ENCODE measurements around the gene DIP2C.
"Not testable (repeated sequence)": the region's sequence is repeated elsewhere in the genome, so short reads cannot be mapped to it uniquely, and the experiment has no call there.

The DIP2C gene

GRCh38 chr10:637221-637620 lies 52.2 kb downstream of the DIP2C start:
- Mint-ChIP-seq H3K27me3 (peaks cover 15% of the 10 kb centered on the region), H3K9me3 (ENCODE audit: low read depth) (no peaks in the 10 kb centered on the region), H3K27ac (no peak overlapping the region), H3K4me1 (ENCODE audit: low read depth) (no peaks in the 10 kb centered on the region), H3K36me3 (no peaks in the 10 kb centered on the region), H3K4me3 (no peak overlapping the region)

- Mint-ChIP-seq H3K27me3 (peaks cover 15% of the 10 kb centered on the region), H3K4me1 (ENCODE audit: low read depth) (no peaks in the 10 kb centered on the region), H3K9me3 (ENCODE audit: low read depth) (no peaks in the 10 kb centered on the region), H3K36me3 (no peaks in the 10 kb centered on the region), H3K27ac (no peak overlapping the region), H3K4me3 (no peak overlapping the region)
Measured at GRCh38 chr10:636769-637168, 52.7 kb downstream of the DIP2C start.

- Mint-ChIP-seq H3K4me3 (no peak overlapping the region), H3K4me1 (ENCODE audit: low read depth) (no peaks in the 10 kb centered on the region), H3K36me3 (no peaks in the 10 kb centered on the region), H3K27me3 (peaks cover 15% of the 10 kb centered on the region), H3K9me3 (ENCODE audit: low read depth) (no peaks in the 10 kb centered on the region), H3K27ac (no peak overlapping the region)
Measured at GRCh38 chr10:636016-636730, 53.3 kb downstream of the DIP2C start.

- Mint-ChIP-seq H3K27me3 (peaks cover 15% of the 10 kb centered on the region), H3K4me1 (ENCODE audit: low read depth) (no peaks in the 10 kb centered on the region), H3K9me3 (ENCODE audit: low read depth) (no peaks in the 10 kb centered on the region), H3K36me3 (no peaks in the 10 kb centered on the region), H3K27ac (no peak overlapping the region), H3K4me3 (no peak overlapping the region)
Measured at GRCh38 chr10:635088-635861, 54.2 kb downstream of the DIP2C start.

- peaks cover 15% of the 10 kb centered on the region for H3K27me3 Mint-ChIP-seq
- H3K9me3 Mint-ChIP-seq (ENCODE audit: low read depth), result no peaks in the 10 kb centered on the region
- no peak overlapping the region for H3K27ac Mint-ChIP-seq
- no peak overlapping the region for H3K4me3 Mint-ChIP-seq
- no peaks in the 10 kb centered on the region for H3K36me3 Mint-ChIP-seq
- H3K4me1 Mint-ChIP-seq (ENCODE audit: low read depth), result no peaks in the 10 kb centered on the region
Measured at GRCh38 chr10:634256-634655, 55.2 kb downstream of the DIP2C start.

GRCh38 chr10:633279-634245 lies 55.9 kb downstream of the DIP2C start:
- no peaks in the 10 kb centered on the region for H3K9me3 Mint-ChIP-seq (ENCODE audit: low read depth)
- H3K36me3 Mint-ChIP-seq, result no peaks in the 10 kb centered on the region
- H3K4me3 Mint-ChIP-seq, result no peak overlapping the region
- H3K27me3 Mint-ChIP-seq, result peaks cover 17% of the 10 kb centered on the region
- H3K4me1 Mint-ChIP-seq (ENCODE audit: low read depth), result no peaks in the 10 kb centered on the region
- no peak overlapping the region for H3K27ac Mint-ChIP-seq

- H3K4me3 Mint-ChIP-seq; H3K27ac Mint-ChIP-seq; H3K36me3 Mint-ChIP-seq; H3K4me1 Mint-ChIP-seq (ENCODE audit: low read depth); H3K9me3 Mint-ChIP-seq (ENCODE audit: low read depth): not testable (repeated sequence)
- H3K27me3 Mint-ChIP-seq, result peaks cover 17% of the 10 kb centered on the region
Measured at GRCh38 chr10:632807-633177, 56.7 kb downstream of the DIP2C start.

- not testable (repeated sequence) for H3K4me3 Mint-ChIP-seq; H3K9me3 Mint-ChIP-seq (ENCODE audit: low read depth); H3K36me3 Mint-ChIP-seq; H3K4me1 Mint-ChIP-seq (ENCODE audit: low read depth); H3K27ac Mint-ChIP-seq
- peaks cover 15% of the 10 kb centered on the region for H3K27me3 Mint-ChIP-seq
Measured at GRCh38 chr10:632155-632806, 57.2 kb downstream of the DIP2C start.

GRCh38 chr10:631266-631665 lies 58.2 kb downstream of the DIP2C start:
- Mint-ChIP-seq H3K4me3 (no peak overlapping the region), H3K9me3 (ENCODE audit: low read depth) (no peaks in the 10 kb centered on the region), H3K27me3 (peaks cover 8% of the 10 kb centered on the region), H3K27ac (no peak overlapping the region), H3K36me3 (no peaks in the 10 kb centered on the region), H3K4me1 (ENCODE audit: low read depth) (no peaks in the 10 kb centered on the region)

- H3K27me3 Mint-ChIP-seq, result peaks cover 8% of the 10 kb centered on the region
- H3K4me1 Mint-ChIP-seq (ENCODE audit: low read depth), result no peaks in the 10 kb centered on the region
- H3K27ac Mint-ChIP-seq, result no peak overlapping the region
- H3K36me3 Mint-ChIP-seq, result no peaks in the 10 kb centered on the region
- H3K9me3 Mint-ChIP-seq (ENCODE audit: low read depth), result no peaks in the 10 kb centered on the region
- H3K4me3 Mint-ChIP-seq, result no peak overlapping the region
Measured at GRCh38 chr10:630581-631073, 58.8 kb downstream of the DIP2C start.

- Mint-ChIP-seq H3K27ac (no peak overlapping the region), H3K9me3 (ENCODE audit: low read depth) (no peaks in the 10 kb centered on the region), H3K36me3 (no peaks in the 10 kb centered on the region), H3K4me1 (ENCODE audit: low read depth) (no peaks in the 10 kb centered on the region), H3K4me3 (no peak overlapping the region), H3K27me3 (peaks cover 5% of the 10 kb centered on the region)
Measured at GRCh38 chr10:629186-629998, 60.1 kb downstream of the DIP2C start.

GRCh38 chr10:628386-629045 lies 61.0 kb downstream of the DIP2C start:
- H3K9me3 Mint-ChIP-seq (ENCODE audit: low read depth), result no peaks in the 10 kb centered on the region
- no peak overlapping the region for H3K4me3 Mint-ChIP-seq
- no peaks in the 10 kb centered on the region for H3K36me3 Mint-ChIP-seq
- no peaks in the 10 kb centered on the region for H3K4me1 Mint-ChIP-seq (ENCODE audit: low read depth)
- no peak overlapping the region for H3K27ac Mint-ChIP-seq
- peaks cover 3% of the 10 kb centered on the region for H3K27me3 Mint-ChIP-seq
